ENCODE measurements around the gene GTPBP6.

GTPBP6 gene

DNA sequence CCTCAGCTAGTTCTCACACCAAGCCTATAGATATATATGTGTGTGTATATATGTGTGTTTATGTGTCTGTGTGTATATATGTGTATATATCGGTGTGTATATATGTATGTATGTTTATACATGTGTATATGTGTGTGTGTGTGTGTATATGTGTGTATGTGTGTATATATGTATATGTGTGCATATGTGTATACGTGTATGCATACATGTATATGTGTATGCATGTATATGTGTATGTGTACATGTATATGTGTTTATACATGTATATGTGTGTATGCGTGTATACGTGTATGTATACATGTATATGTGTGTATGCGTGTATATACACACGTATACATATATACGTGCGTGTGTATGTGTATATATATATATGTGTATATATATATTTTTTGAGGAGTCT lies 18.3 kb downstream of the GTPBP6 start:
- Histone ChIP-seq H3K4ac (ENCODE audit: low read depth, low read length) (no peak overlapping the region), H2AK5ac (ENCODE audit: low read length) (no peak overlapping the region)

DNA sequence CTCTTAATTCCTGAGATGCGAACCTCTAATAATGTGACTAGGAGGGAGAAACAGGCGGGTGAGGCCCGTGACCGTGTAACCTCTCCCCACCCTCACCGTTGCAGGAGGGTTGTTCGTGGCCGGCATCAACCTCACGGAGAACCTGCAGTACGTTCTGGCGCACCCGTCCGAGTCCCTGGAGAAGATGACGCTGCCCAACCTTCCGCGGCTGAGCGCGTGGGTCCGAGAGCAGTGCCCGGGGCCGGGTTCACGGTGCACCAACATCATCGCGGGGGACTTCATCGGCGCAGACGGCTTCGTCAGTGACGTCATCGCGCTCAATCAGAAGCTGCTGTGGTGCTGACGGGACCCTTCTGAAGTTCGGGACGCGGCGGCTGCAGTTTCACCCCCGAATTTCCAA lies 19.6 kb downstream of the GTPBP6 start:
- H3K4me1 ChIP-seq (ENCODE audit: control insufficient read depth in 1 of 2, insufficient read depth in 2 of 2, low read length in 2 of 2): no peaks in the 10 kb centered on the region
- H3K36me3 ChIP-seq (ENCODE audit: control insufficient read depth in 1 of 2, insufficient read depth in 2 of 2, low read length in 2 of 2): peaks cover 55 to 59% of the 10 kb centered on the region in 2 experiments
- H3K27ac ChIP-seq (ENCODE audit: low read depth, low read length): no peak overlapping the region
- no peak overlapping the region for H2BK12ac ChIP-seq (ENCODE audit: low read length)
- no peak overlapping the region for H3K18ac ChIP-seq (ENCODE audit: low read length)
- no peak overlapping the region for H2BK120ac ChIP-seq (ENCODE audit: insufficient read depth, low read length, poor library complexity)
- H4K8ac ChIP-seq (ENCODE audit: low read depth, low read length): no peak overlapping the region
- no CpG with 5 or more reads among the region's 36 CpGs for WGBS (ENCODE audit: extremely low coverage, insufficient coverage, insufficient read length)
- no peak overlapping the region for H2AK5ac ChIP-seq (ENCODE audit: low read length)
- H4K12ac ChIP-seq (ENCODE audit: low read depth, low read length): no peak overlapping the region
- no peaks in the 10 kb centered on the region for H3K79me2 ChIP-seq (ENCODE audit: control insufficient read depth, insufficient read depth, low read length, poor library complexity)
- no peak overlapping the region for H4K91ac ChIP-seq (ENCODE audit: low read depth, low read length)
- H3K9me3 ChIP-seq (ENCODE audit: insufficient read depth, low read depth, low read length): peaks cover 5% of the 10 kb centered on the region
- H3K27me3 ChIP-seq (ENCODE audit: insufficient read depth, low read length): no peaks in the 10 kb centered on the region
- no peak overlapping the region for H3K9ac ChIP-seq (ENCODE audit: low read length)
- H3K79me1 ChIP-seq (ENCODE audit: low read length): no peaks in the 10 kb centered on the region
- no peak for DNase-seq
- no peak overlapping the region for H2AFZ ChIP-seq (ENCODE audit: insufficient read depth, low read length, poor library complexity)
- H3K14ac ChIP-seq (ENCODE audit: low read length): no peak overlapping the region
- H2BK5ac ChIP-seq (ENCODE audit: low read depth, low read length, poor library complexity): no peak overlapping the region
- H3K23ac ChIP-seq (ENCODE audit: low read length): no peak overlapping the region
- no peak overlapping the region for H3K4me3 ChIP-seq (ENCODE audit: low read depth, low read length)
- no peak overlapping the region for H3K4me2 ChIP-seq (ENCODE audit: low read length)
- no peak overlapping the region for H3K4ac ChIP-seq (ENCODE audit: low read depth, low read length)

More for the DNA sequence above, 18.3 kb downstream of the GTPBP6 start:
- no peak overlapping the region for H2BK5ac ChIP-seq (ENCODE audit: low read depth, low read length, poor library complexity)
- WGBS (ENCODE audit: extremely low coverage, insufficient coverage, insufficient read length): no CpG with 5 or more reads among the region's 8 CpGs
- no peak for DNase-seq
- no peaks in the 10 kb centered on the region for H3K4me1 ChIP-seq (ENCODE audit: control insufficient read depth in 1 of 2, insufficient read depth in 2 of 2, low read length in 2 of 2)
- H3K79me2 ChIP-seq (ENCODE audit: control insufficient read depth, insufficient read depth, low read length, poor library complexity): no peaks in the 10 kb centered on the region
- no peak overlapping the region for H4K8ac ChIP-seq (ENCODE audit: low read depth, low read length)
- no peak overlapping the region for H2AFZ ChIP-seq (ENCODE audit: insufficient read depth, low read length, poor library complexity)
- no peaks in the 10 kb centered on the region for H3K79me1 ChIP-seq (ENCODE audit: low read length)
- no peak overlapping the region for H3K4me3 ChIP-seq (ENCODE audit: low read depth, low read length)
- no peak overlapping the region for H3K9ac ChIP-seq (ENCODE audit: low read length)
- no peak overlapping the region for H4K91ac ChIP-seq (ENCODE audit: low read depth, low read length)
- no peak overlapping the region for H2BK120ac ChIP-seq (ENCODE audit: insufficient read depth, low read length, poor library complexity)
- H3K27me3 ChIP-seq (ENCODE audit: insufficient read depth, low read length): no peaks in the 10 kb centered on the region
- peaks cover 5% of the 10 kb centered on the region for H3K9me3 ChIP-seq (ENCODE audit: insufficient read depth, low read depth, low read length)
- H4K12ac ChIP-seq (ENCODE audit: low read depth, low read length): no peak overlapping the region
- H3K23ac ChIP-seq (ENCODE audit: low read length): no peak overlapping the region
- no peak overlapping the region for H3K18ac ChIP-seq (ENCODE audit: low read length)
- H2BK12ac ChIP-seq (ENCODE audit: low read length): no peak overlapping the region
- no peak overlapping the region for H3K14ac ChIP-seq (ENCODE audit: low read length)
- H3K4me2 ChIP-seq (ENCODE audit: low read length): no peak overlapping the region
- H3K36me3 ChIP-seq (ENCODE audit: control insufficient read depth in 1 of 2, insufficient read depth in 2 of 2, low read length in 2 of 2): peaks cover 54 to 56% of the 10 kb centered on the region in 2 experiments
- no peak overlapping the region for H3K27ac ChIP-seq (ENCODE audit: low read depth, low read length)

DNA sequence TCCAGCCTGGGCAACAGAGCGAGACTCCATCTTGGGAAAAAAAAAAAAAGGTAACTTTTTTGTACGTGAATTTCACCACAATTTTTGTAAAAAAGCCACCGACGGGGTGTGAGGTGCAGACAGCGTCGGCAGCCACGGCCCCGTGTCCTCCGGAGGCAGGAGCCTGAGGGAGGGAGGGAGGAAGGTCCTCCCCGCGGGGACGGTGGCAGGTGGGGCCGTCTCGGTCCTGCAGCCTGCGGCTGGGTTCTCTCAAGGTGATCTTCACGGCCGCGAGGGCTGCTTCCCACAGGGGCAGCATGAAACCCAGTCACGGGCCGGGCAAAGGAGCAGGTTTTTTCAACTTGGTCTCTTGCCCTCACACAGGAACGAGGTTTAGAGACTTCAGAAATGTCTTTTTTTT lies 23.5 kb downstream of the GTPBP6 start:
- no peak overlapping the region for H2BK12ac ChIP-seq (ENCODE audit: low read length)
- H4K12ac ChIP-seq (ENCODE audit: low read depth, low read length): no peak overlapping the region
- H3K79me2 ChIP-seq (ENCODE audit: control insufficient read depth, insufficient read depth, low read length, poor library complexity): no peaks in the 10 kb centered on the region
- H2AK5ac ChIP-seq (ENCODE audit: low read length): no peak overlapping the region
- H3K4me2 ChIP-seq (ENCODE audit: low read length): no peak overlapping the region
- WGBS (ENCODE audit: extremely low coverage, insufficient coverage, insufficient read length): no CpG with 5 or more reads among the region's 21 CpGs
- H2BK5ac ChIP-seq (ENCODE audit: low read depth, low read length, poor library complexity): no peak overlapping the region
- H3K27ac ChIP-seq (ENCODE audit: low read depth, low read length): no peak overlapping the region
- no peaks in the 10 kb centered on the region for H3K4me1 ChIP-seq (ENCODE audit: control insufficient read depth in 1 of 2, insufficient read depth in 2 of 2, low read length in 2 of 2)
- no peak overlapping the region for H2BK120ac ChIP-seq (ENCODE audit: insufficient read depth, low read length, poor library complexity)
- no peak overlapping the region for H2AFZ ChIP-seq (ENCODE audit: insufficient read depth, low read length, poor library complexity)
- H3K4me3 ChIP-seq (ENCODE audit: low read depth, low read length): no peak overlapping the region
- H3K36me3 ChIP-seq (ENCODE audit: control insufficient read depth in 1 of 2, insufficient read depth in 2 of 2, low read length in 2 of 2): peaks cover 67% of the 10 kb centered on the region in 2 experiments
- no peak overlapping the region for H3K4ac ChIP-seq (ENCODE audit: low read depth, low read length)
- H3K14ac ChIP-seq (ENCODE audit: low read length): no peak overlapping the region
- no peak overlapping the region for H4K91ac ChIP-seq (ENCODE audit: low read depth, low read length)
- H3K27me3 ChIP-seq (ENCODE audit: insufficient read depth, low read length): no peaks in the 10 kb centered on the region
- H3K79me1 ChIP-seq (ENCODE audit: low read length): no peaks in the 10 kb centered on the region
- no peak overlapping the region for H3K18ac ChIP-seq (ENCODE audit: low read length)
- no peak for DNase-seq
- H3K9me3 ChIP-seq (ENCODE audit: insufficient read depth, low read depth, low read length): peaks cover 13% of the 10 kb centered on the region
- no peak overlapping the region for H3K23ac ChIP-seq (ENCODE audit: low read length)
- H3K9ac ChIP-seq (ENCODE audit: low read length): no peak overlapping the region
- no peak overlapping the region for H4K8ac ChIP-seq (ENCODE audit: low read depth, low read length)

DNA sequence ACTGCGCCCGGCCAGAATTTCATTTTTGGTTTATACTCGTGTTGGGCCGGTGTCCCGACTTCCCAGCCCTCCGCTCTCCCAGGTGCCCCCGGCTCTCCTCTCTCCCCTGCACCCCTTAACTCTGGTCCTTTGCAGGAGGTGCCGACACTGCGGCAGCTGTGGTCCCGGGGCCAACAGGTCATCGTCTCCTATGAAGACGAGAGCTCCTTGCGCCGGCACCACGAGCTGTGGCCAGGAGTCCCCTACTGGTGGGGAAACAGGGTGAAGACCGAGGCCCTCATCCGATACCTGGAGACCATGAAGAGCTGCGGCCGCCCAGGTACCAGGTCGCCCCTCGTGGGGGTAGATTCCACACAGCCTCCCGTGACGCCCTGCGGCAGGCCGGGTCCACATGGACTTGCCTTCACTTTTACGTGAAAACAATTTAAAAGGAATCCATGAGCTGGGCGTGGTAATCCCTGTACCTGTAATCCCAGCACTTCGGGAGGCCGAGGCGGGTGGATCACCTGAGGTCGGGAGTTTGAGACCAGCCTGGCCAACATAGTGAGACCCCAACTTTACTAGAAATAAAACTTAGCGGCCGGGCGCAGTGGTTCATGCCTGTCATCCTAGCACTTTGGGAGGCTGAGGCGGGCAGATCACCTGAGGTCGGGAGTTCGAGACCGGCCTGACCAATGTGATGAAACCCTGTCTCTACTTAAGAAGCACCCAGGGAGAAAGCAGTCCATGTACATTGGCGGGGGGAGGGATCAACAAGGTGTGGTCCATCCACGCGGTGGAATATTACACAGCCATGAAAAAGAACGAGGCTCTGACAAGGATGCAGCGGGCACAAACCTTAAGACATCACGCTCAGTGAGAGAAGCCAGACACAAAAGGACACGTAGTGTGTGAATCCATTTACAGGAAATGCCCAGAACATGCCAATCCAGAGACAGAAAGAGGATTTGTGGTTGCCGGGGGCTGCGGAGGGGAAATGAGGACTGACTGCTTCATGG lies 25.4 kb downstream of the GTPBP6 start:
- no CpG with 5 or more reads among the region's 47 CpGs for WGBS (ENCODE audit: extremely low coverage, insufficient coverage, insufficient read length)
- H3K4me2 ChIP-seq (ENCODE audit: low read length): no peak overlapping the region

More for the DNA sequence above, 25.4 kb downstream of the GTPBP6 start:
- no peak overlapping the region for H2BK5ac ChIP-seq (ENCODE audit: low read depth, low read length, poor library complexity)
- no peak overlapping the region for H2BK120ac ChIP-seq (ENCODE audit: insufficient read depth, low read length, poor library complexity)
- no peaks in the 10 kb centered on the region for H3K79me2 ChIP-seq (ENCODE audit: control insufficient read depth, insufficient read depth, low read length, poor library complexity)
- no peak overlapping the region for H4K91ac ChIP-seq (ENCODE audit: low read depth, low read length)
- H3K27me3 ChIP-seq (ENCODE audit: insufficient read depth, low read length): no peaks in the 10 kb centered on the region
- H4K8ac ChIP-seq (ENCODE audit: low read depth, low read length): no peak overlapping the region
- H3K4me1 ChIP-seq (ENCODE audit: control insufficient read depth in 1 of 2, insufficient read depth in 2 of 2, low read length in 2 of 2): no peaks in the 10 kb centered on the region
- H2AFZ ChIP-seq (ENCODE audit: insufficient read depth, low read length, poor library complexity): no peak overlapping the region
- no peak overlapping the region for H3K18ac ChIP-seq (ENCODE audit: low read length)
- H3K4ac ChIP-seq (ENCODE audit: low read depth, low read length): no peak overlapping the region
- H2AK5ac ChIP-seq (ENCODE audit: low read length): no peak overlapping the region
- peaks cover 15% of the 10 kb centered on the region for H3K9me3 ChIP-seq (ENCODE audit: insufficient read depth, low read depth, low read length)
- no peak overlapping the region for H3K4me3 ChIP-seq (ENCODE audit: low read depth, low read length)
- peaks cover 70 to 72% of the 10 kb centered on the region in 2 experiments for H3K36me3 ChIP-seq (ENCODE audit: control insufficient read depth in 1 of 2, insufficient read depth in 2 of 2, low read length in 2 of 2)
- no peak for DNase-seq
- H3K9ac ChIP-seq (ENCODE audit: low read length): no peak overlapping the region
- H2BK12ac ChIP-seq (ENCODE audit: low read length): no peak overlapping the region
- H3K27ac ChIP-seq (ENCODE audit: low read depth, low read length): no peak overlapping the region
- H3K14ac ChIP-seq (ENCODE audit: low read length): no peak overlapping the region
- no peak overlapping the region for H3K23ac ChIP-seq (ENCODE audit: low read length)
- H4K12ac ChIP-seq (ENCODE audit: low read depth, low read length): no peak overlapping the region
- no peaks in the 10 kb centered on the region for H3K79me1 ChIP-seq (ENCODE audit: low read length)
